ENCODE measurements around the gene MDFI.

GRCh38 chr6:41624621-41625380 is 13.5 kb upstream of the MDFI start:
- TF ChIP-seq EP300 (IDR thresholded peaks at IDR 0.05), result no peak
- no peak for TF ChIP-seq CTCF (IDR thresholded peaks at IDR 0.05)
- TF ChIP-seq POLR2A (IDR thresholded peaks at IDR 0.05; ENCODE audit: low read depth), result no peak
- TF ChIP-seq POLR2AphosphoS5 (IDR thresholded peaks at IDR 0.05), result no peak

Data from esophagus muscularis mucosa (tissue), 4 donors.